ENCODE data around the gene ANO7.

ANO7 gene

GRCh38 chr2:241252778-241253475 lies 64.5 kb downstream of the ANO7 start:
- Histone ChIP-seq H3K9me3 (ENCODE audit: insufficient read depth, low read length) (no peaks in the 10 kb centered on the region), H3K27ac (ENCODE audit: low read length) (no peak overlapping the region), H3K9ac (ENCODE audit: low read length) (no peak overlapping the region), H3K79me2 (ENCODE audit: low read length) (no peaks in the 10 kb centered on the region), H3K4me3 (ENCODE audit: low read length) (no peak overlapping the region), H3K27me3 (ENCODE audit: low read depth, low read length) (no peaks in the 10 kb centered on the region), H3K4me1 (ENCODE audit: low read length) (no peaks in the 10 kb centered on the region), H3K36me3 (replicated peaks; ENCODE audit: low read depth, low read length) (peaks cover 77% of the 10 kb centered on the region), H4K20me1 (ENCODE audit: insufficient read depth, low read length) (no peaks in the 10 kb centered on the region), H2AFZ (ENCODE audit: low read depth, low read length) (no peak overlapping the region), H3K4me2 (ENCODE audit: low read length) (no peak overlapping the region)
- TF ChIP-seq CTCF (IDR thresholded peaks at IDR 0.05; ENCODE audit: low read depth, low read length) (no peak), EZH2phosphoT487 (IDR thresholded peaks at IDR 0.05; ENCODE audit: low read depth) (no peak)

- H3K36me3 ChIP-seq (replicated peaks; ENCODE audit: low read depth, low read length) = peaks cover 67% of the 10 kb centered on the region
- peaks cover 7% of the 10 kb centered on the region; the same call in 1 of the 2 replicates for H3K79me2 ChIP-seq (ENCODE audit: low read length)
- no peaks in the 10 kb centered on the region for H4K20me1 ChIP-seq (ENCODE audit: insufficient read depth, low read length)
- no peak overlapping the region for H3K4me2 ChIP-seq (ENCODE audit: low read length)
- no peaks in the 10 kb centered on the region for H3K4me1 ChIP-seq (ENCODE audit: low read length)
- H3K27ac ChIP-seq (ENCODE audit: low read length) = no peak overlapping the region
- H3K9ac ChIP-seq (ENCODE audit: low read length) = no peak overlapping the region
- H2AFZ ChIP-seq (ENCODE audit: low read depth, low read length) = no peak overlapping the region
- no peaks in the 10 kb centered on the region for H3K27me3 ChIP-seq (ENCODE audit: low read depth, low read length)
- no peak overlapping the region for H3K4me3 ChIP-seq (ENCODE audit: low read length)
- no peak for TF ChIP-seq EZH2phosphoT487 (IDR thresholded peaks at IDR 0.05; ENCODE audit: low read depth)
- TF ChIP-seq CTCF (IDR thresholded peaks at IDR 0.05; ENCODE audit: low read depth, low read length) = no peak
- no peaks in the 10 kb centered on the region for H3K9me3 ChIP-seq (ENCODE audit: insufficient read depth, low read length)
These were observed 66.5 kb downstream of the ANO7 start for GRCh38 chr2:241254904-241255351.

GRCh38 chr2:241255542-241256167 lies 67.2 kb downstream of the ANO7 start:
- Histone ChIP-seq H3K9ac (ENCODE audit: low read length) (no peak overlapping the region), H3K27ac (ENCODE audit: low read length) (no peak overlapping the region), H3K4me3 (ENCODE audit: low read length) (no peak overlapping the region), H3K9me3 (ENCODE audit: insufficient read depth, low read length) (no peaks in the 10 kb centered on the region), H3K4me1 (ENCODE audit: low read length) (no peaks in the 10 kb centered on the region), H3K27me3 (ENCODE audit: low read depth, low read length) (no peaks in the 10 kb centered on the region), H3K79me2 (ENCODE audit: low read length) (peaks cover 7% of the 10 kb centered on the region; the same call in 1 of the 2 replicates), H3K4me2 (ENCODE audit: low read length) (no peak overlapping the region), H3K36me3 (replicated peaks; ENCODE audit: low read depth, low read length) (peaks cover 64% of the 10 kb centered on the region), H2AFZ (ENCODE audit: low read depth, low read length) (no peak overlapping the region), H4K20me1 (ENCODE audit: insufficient read depth, low read length) (no peaks in the 10 kb centered on the region)
- TF ChIP-seq EZH2phosphoT487 (IDR thresholded peaks at IDR 0.05; ENCODE audit: low read depth) (no peak), CTCF (IDR thresholded peaks at IDR 0.05; ENCODE audit: low read depth, low read length) (no peak)

- no peak overlapping the region for H3K4me3 ChIP-seq (ENCODE audit: low read length)
- H3K27me3 ChIP-seq (ENCODE audit: low read depth, low read length) = no peaks in the 10 kb centered on the region
- no peak overlapping the region for H3K27ac ChIP-seq (ENCODE audit: low read length)
- H3K4me1 ChIP-seq (ENCODE audit: low read length) = no peaks in the 10 kb centered on the region
- peaks cover 7% of the 10 kb centered on the region; the same call in 1 of the 2 replicates for H3K79me2 ChIP-seq (ENCODE audit: low read length)
- H3K9me3 ChIP-seq (ENCODE audit: insufficient read depth, low read length) = no peaks in the 10 kb centered on the region
- H3K36me3 ChIP-seq (replicated peaks; ENCODE audit: low read depth, low read length) = peaks cover 63% of the 10 kb centered on the region
- H4K20me1 ChIP-seq (ENCODE audit: insufficient read depth, low read length) = no peaks in the 10 kb centered on the region
- H3K9ac ChIP-seq (ENCODE audit: low read length) = no peak overlapping the region
- no peak overlapping the region for H2AFZ ChIP-seq (ENCODE audit: low read depth, low read length)
- no peak for TF ChIP-seq CTCF (IDR thresholded peaks at IDR 0.05; ENCODE audit: low read depth, low read length)
- no peak for TF ChIP-seq EZH2phosphoT487 (IDR thresholded peaks at IDR 0.05; ENCODE audit: low read depth)
- H3K4me2 ChIP-seq (ENCODE audit: low read length) = no peak overlapping the region
These were observed 67.7 kb downstream of the ANO7 start for GRCh38 chr2:241256168-241256545.

All from OCI-LY3 (cell line).